K562 (cell line): Measurements from ENCODE around the gene CCND3. TPM values are rescaled to one million over a fixed set of nuclear protein-coding genes. Genes with fewer than 3 reads are reported as not detected.
A peak's percentile ranks its signal among the peaks of the same experiment; 100 is the strongest.

Experiments used
- CCNT2 ChIP-seq: IDR thresholded peaks from 2 replicates; pipeline ENCODE4 v1.6.1; 2011; ENCODE audit warnings: borderline replicate concordance, low read depth, mild to moderate bottlenecking, moderate library complexity, mixed read lengths, low read length; ENCODE audit not compliant: insufficient read length; ENCODE audit errors: extremely low read depth
- GTF2A2 ChIP-seq: IDR thresholded peaks from 2 replicates; pipeline ENCODE4 v1.6.1; 2016; ENCODE audit warnings: mild to moderate bottlenecking, missing genetic modification characterization, missing compliant biosample characterization
- MTA1 ChIP-seq: fragments of 450-650 bp; IDR thresholded peaks from 2 replicates; pipeline ENCODE4 v1.6.1; 2017; ENCODE audit warnings: borderline replicate concordance
- PPARD ChIP-seq: fragments of 250-450 bp; sonication (Bioruptor Pico); IDR thresholded peaks from 2 replicates; pipeline ENCODE4 v1.8.0; 2022; ENCODE audit warnings: inconsistent platforms, mild to moderate bottlenecking, moderate library complexity
- PURB ChIP-seq: sonication (generic); formaldehyde crosslinking; IDR thresholded peaks from 2 replicates; pipeline ENCODE4 v1.9.0; 2021; ENCODE audit warnings: low read depth, mild to moderate bottlenecking, missing genetic modification reagents
- U2AF2 ChIP-seq: fragments of 200-400 bp; formaldehyde crosslinking; optimal IDR thresholded peaks from 2 replicates; pipeline ENCODE3; 2017; ENCODE audit warnings: low read depth, mild to moderate bottlenecking, low read length
- ZNF696 ChIP-seq: fragments of 250-450 bp; sonication (Bioruptor Pico); conservative IDR thresholded peaks from 2 replicates; pipeline ENCODE4 v1.4.0; 2020; ENCODE audit warnings: mild to moderate bottlenecking, moderate library complexity
- ZNF707 ChIP-seq: fragments of 250-450 bp; sonication (Bioruptor Pico); conservative IDR thresholded peaks from 2 replicates; pipeline ENCODE4 v1.8.0; 2022; ENCODE audit warnings: inconsistent platforms, mild to moderate bottlenecking, moderate library complexity
- polyA plus RNA-seq, 8 experiments: library from polyadenylated mRNA; depleted of rRNA in 4 of 8; stranded (reverse) in 5 of 8; unstranded in 3 of 8; fragments of >200 nt; fragmentation: Nextera tagmentation in 2 of 8; fragmentation: Illumina TruSeq in 1 of 8; extraction: Ambion mirVana in 2 of 8; extraction: Trizol in 1 of 8; gene quantifications; 2 replicates each; pipeline versions ENCODE4 v1.2.1 to v1.2.3, GENCODE V29; 2011 to 2014; ENCODE audit warnings: inconsistent platforms in 1 of 8, missing spikeins in 1 of 8
- total RNA-seq, 7 experiments: library from RNA; depleted of rRNA in 6 of 7; stranded (reverse); fragments of >200 nt in 6 of 7; fragmentation: Illumina TruSeq in 2 of 7; extraction: Trizol in 2 of 7; gene quantifications; 2 replicates each; pipeline versions ENCODE4 v1.2.1 to v1.2.3, GENCODE V29; 2011 to 2021; ENCODE audit warnings: low replicate concordance in 1 of 7
- TF ChIP-seq, protein P1 (sequence below): fragments of 450-650 bp; formaldehyde crosslinking; IDR thresholded peaks from 2 replicates; pipeline ENCODE4 v1.4.0; 2020; ENCODE audit warnings: mild to moderate bottlenecking, moderate library complexity
- TF ChIP-seq, protein P2 (sequence below): fragments of 450-650 bp; IDR thresholded peaks from 2 replicates; pipeline ENCODE4 v1.6.1; 2016; ENCODE audit warnings: mild to moderate bottlenecking, moderate library complexity
- TF ChIP-seq, protein P3 (sequence below): fragments of 250-450 bp; sonication (Bioruptor Pico); IDR thresholded peaks from 2 replicates; pipeline ENCODE4 v1.5.0; 2020; ENCODE audit warnings: mild to moderate bottlenecking, borderline replicate concordance

CCND3 gene
- total and polyA plus RNA-seq, 9 of the 15 experiments (the other 6 are each of a cell fraction or from before 2014, with no cell fraction given): 21.5 to 204 (median 97.4) TPM

DNA sequence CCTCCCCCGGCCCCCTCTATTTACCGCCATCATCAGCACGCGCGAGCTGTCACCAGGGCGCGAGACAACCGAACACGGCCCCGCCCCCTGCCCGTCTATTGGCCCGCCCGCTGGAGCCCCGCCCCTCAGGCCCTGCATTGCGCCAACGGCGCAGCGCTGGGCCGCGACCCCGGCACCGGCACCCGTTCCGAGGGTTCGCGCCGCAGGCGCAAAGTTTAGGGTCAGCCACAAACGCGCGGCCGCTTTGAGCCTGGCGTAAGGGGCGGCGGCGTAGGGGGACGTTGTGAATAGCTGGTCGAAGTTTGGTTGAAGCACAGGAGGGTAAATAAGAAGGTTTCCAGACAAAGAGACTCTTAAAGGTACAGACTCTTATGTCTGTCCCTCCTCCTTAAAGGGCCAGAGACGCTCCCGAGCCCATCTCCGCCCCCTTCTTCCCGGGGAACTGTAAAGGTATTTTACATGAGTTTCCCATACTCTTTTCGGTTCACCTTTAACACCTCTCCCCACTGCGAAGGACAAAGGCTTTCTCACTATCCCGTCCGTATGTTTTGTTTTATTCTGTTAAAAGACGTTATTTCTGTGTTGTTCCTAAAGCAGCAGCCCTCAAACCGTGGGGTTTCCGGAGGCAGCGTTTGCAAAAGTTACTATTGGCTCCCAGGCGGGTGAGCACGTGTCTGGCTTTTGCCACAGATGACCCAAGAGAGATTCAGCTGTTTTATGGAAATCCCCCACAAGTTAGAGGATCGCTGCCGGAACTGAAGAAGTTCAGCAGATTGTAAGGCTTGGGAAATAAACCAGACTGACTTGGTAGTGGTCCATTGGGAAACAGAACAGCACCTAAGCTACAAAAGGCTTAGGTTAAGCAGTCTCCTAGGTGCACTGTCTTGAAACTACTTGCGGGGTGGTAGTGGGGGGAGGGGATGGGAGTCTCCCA, 46.0 kb downstream of the CCND3 start, which contains the start of gene USP49 (continued):
- TF ChIP-seq MTA1: peak; percentile 21; the same call in 1 of the 2 replicates
- no peak for TF ChIP-seq ZNF707 (CRISPR knock-in tag)
- peak; percentile 74 for TF ChIP-seq CCNT2
- TF ChIP-seq PURB (CRISPR knock-in tag): no peak
- TF ChIP-seq, protein P1, sequence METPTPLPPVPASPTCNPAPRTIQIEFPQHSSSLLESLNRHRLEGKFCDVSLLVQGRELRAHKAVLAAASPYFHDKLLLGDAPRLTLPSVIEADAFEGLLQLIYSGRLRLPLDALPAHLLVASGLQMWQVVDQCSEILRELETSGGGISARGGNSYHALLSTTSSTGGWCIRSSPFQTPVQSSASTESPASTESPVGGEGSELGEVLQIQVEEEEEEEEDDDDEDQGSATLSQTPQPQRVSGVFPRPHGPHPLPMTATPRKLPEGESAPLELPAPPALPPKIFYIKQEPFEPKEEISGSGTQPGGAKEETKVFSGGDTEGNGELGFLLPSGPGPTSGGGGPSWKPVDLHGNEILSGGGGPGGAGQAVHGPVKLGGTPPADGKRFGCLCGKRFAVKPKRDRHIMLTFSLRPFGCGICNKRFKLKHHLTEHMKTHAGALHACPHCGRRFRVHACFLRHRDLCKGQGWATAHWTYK (CRISPR knock-in tag): peak; percentile 86; the same call in 1 of the 2 replicates
- TF ChIP-seq, protein P2, sequence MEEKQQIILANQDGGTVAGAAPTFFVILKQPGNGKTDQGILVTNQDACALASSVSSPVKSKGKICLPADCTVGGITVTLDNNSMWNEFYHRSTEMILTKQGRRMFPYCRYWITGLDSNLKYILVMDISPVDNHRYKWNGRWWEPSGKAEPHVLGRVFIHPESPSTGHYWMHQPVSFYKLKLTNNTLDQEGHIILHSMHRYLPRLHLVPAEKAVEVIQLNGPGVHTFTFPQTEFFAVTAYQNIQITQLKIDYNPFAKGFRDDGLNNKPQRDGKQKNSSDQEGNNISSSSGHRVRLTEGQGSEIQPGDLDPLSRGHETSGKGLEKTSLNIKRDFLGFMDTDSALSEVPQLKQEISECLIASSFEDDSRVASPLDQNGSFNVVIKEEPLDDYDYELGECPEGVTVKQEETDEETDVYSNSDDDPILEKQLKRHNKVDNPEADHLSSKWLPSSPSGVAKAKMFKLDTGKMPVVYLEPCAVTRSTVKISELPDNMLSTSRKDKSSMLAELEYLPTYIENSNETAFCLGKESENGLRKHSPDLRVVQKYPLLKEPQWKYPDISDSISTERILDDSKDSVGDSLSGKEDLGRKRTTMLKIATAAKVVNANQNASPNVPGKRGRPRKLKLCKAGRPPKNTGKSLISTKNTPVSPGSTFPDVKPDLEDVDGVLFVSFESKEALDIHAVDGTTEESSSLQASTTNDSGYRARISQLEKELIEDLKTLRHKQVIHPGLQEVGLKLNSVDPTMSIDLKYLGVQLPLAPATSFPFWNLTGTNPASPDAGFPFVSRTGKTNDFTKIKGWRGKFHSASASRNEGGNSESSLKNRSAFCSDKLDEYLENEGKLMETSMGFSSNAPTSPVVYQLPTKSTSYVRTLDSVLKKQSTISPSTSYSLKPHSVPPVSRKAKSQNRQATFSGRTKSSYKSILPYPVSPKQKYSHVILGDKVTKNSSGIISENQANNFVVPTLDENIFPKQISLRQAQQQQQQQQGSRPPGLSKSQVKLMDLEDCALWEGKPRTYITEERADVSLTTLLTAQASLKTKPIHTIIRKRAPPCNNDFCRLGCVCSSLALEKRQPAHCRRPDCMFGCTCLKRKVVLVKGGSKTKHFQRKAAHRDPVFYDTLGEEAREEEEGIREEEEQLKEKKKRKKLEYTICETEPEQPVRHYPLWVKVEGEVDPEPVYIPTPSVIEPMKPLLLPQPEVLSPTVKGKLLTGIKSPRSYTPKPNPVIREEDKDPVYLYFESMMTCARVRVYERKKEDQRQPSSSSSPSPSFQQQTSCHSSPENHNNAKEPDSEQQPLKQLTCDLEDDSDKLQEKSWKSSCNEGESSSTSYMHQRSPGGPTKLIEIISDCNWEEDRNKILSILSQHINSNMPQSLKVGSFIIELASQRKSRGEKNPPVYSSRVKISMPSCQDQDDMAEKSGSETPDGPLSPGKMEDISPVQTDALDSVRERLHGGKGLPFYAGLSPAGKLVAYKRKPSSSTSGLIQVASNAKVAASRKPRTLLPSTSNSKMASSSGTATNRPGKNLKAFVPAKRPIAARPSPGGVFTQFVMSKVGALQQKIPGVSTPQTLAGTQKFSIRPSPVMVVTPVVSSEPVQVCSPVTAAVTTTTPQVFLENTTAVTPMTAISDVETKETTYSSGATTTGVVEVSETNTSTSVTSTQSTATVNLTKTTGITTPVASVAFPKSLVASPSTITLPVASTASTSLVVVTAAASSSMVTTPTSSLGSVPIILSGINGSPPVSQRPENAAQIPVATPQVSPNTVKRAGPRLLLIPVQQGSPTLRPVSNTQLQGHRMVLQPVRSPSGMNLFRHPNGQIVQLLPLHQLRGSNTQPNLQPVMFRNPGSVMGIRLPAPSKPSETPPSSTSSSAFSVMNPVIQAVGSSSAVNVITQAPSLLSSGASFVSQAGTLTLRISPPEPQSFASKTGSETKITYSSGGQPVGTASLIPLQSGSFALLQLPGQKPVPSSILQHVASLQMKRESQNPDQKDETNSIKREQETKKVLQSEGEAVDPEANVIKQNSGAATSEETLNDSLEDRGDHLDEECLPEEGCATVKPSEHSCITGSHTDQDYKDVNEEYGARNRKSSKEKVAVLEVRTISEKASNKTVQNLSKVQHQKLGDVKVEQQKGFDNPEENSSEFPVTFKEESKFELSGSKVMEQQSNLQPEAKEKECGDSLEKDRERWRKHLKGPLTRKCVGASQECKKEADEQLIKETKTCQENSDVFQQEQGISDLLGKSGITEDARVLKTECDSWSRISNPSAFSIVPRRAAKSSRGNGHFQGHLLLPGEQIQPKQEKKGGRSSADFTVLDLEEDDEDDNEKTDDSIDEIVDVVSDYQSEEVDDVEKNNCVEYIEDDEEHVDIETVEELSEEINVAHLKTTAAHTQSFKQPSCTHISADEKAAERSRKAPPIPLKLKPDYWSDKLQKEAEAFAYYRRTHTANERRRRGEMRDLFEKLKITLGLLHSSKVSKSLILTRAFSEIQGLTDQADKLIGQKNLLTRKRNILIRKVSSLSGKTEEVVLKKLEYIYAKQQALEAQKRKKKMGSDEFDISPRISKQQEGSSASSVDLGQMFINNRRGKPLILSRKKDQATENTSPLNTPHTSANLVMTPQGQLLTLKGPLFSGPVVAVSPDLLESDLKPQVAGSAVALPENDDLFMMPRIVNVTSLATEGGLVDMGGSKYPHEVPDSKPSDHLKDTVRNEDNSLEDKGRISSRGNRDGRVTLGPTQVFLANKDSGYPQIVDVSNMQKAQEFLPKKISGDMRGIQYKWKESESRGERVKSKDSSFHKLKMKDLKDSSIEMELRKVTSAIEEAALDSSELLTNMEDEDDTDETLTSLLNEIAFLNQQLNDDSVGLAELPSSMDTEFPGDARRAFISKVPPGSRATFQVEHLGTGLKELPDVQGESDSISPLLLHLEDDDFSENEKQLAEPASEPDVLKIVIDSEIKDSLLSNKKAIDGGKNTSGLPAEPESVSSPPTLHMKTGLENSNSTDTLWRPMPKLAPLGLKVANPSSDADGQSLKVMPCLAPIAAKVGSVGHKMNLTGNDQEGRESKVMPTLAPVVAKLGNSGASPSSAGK: peak; percentile 85
- TF ChIP-seq ZNF696 (CRISPR knock-in tag): no peak
- no peak for TF ChIP-seq GTF2A2 (tag)
- TF ChIP-seq, protein P3, sequence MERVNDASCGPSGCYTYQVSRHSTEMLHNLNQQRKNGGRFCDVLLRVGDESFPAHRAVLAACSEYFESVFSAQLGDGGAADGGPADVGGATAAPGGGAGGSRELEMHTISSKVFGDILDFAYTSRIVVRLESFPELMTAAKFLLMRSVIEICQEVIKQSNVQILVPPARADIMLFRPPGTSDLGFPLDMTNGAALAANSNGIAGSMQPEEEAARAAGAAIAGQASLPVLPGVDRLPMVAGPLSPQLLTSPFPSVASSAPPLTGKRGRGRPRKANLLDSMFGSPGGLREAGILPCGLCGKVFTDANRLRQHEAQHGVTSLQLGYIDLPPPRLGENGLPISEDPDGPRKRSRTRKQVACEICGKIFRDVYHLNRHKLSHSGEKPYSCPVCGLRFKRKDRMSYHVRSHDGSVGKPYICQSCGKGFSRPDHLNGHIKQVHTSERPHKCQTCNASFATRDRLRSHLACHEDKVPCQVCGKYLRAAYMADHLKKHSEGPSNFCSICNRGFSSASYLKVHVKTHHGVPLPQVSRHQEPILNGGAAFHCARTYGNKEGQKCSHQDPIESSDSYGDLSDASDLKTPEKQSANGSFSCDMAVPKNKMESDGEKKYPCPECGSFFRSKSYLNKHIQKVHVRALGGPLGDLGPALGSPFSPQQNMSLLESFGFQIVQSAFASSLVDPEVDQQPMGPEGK (CRISPR knock-in tag): no peak
- TF ChIP-seq PPARD (CRISPR knock-in tag): no peak
- no peak for TF ChIP-seq U2AF2
